Embryonic facial prominence (tissue), 1 donor: ENCODE measurements around the gene RNF115.
"Not testable (repeated sequence)": the region's sequence is repeated elsewhere in the genome, so short reads cannot be mapped to it uniquely, and the experiment has no call there.

Experiments used
- DNase-seq: peaks from one replicate; pipeline ENCODE4 v3.0.0-alpha.2; 2016; ENCODE audit errors: extremely low spot score

RNF115 gene

DNA sequence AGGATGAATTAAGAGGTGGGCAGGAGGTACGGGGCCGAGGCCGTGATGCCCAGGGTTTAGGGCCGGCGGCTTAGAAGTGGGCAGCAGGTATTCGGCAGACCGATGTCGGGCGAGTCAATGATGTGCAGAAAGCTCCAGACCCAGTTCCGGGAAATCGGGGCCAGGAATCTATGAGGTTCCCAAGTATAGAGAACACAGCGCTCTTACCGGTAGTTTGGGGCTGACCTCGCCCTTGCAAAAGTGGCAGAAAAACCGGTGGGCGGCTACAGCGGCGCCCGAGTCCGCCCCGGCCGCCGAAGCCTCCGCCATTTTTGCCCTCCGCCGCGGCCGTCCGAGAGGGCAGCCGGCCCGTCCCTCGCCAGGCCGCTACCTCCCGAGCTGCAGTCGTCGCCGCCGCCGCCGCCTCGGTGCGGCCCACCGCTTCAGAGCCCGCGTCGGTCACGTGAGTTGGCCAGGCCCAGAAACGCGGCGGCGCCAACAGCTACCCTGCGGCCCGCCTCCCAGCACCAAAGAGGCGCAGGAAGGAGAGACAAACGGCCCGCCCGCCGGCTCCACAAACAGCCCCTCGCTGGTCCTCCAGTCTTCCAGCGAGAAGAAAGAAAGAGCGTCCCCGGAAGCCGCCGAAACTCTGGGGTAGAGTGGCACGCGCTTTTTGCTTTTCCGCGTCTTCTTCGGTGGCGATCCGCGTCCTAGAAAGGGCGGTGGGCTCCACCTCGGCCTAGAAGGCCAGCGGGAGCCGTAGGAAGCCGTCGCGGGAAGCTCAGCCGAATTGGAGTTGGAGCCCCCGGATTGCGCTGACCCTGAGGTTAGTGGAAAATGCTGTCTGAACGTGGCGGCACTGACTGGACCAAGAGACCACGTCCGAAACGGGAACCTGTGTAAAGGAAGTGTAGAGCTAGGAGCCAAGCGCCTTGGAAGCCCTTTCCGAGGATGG is at the start of gene RNF115, which contains the start of gene POLR3C:
Gene RNF115, minus strand, starts transcription at position 531 of the 934 bp plus-strand sequence. Its CDS starts 222 bp downstream, at position 309.
Gene POLR3C, plus strand, starts transcription at position 636 of the 934 bp plus-strand sequence. CDS start 1,577 bp downstream, outside the sequence.
- peak; percentile 88 for DNase-seq

DNA sequence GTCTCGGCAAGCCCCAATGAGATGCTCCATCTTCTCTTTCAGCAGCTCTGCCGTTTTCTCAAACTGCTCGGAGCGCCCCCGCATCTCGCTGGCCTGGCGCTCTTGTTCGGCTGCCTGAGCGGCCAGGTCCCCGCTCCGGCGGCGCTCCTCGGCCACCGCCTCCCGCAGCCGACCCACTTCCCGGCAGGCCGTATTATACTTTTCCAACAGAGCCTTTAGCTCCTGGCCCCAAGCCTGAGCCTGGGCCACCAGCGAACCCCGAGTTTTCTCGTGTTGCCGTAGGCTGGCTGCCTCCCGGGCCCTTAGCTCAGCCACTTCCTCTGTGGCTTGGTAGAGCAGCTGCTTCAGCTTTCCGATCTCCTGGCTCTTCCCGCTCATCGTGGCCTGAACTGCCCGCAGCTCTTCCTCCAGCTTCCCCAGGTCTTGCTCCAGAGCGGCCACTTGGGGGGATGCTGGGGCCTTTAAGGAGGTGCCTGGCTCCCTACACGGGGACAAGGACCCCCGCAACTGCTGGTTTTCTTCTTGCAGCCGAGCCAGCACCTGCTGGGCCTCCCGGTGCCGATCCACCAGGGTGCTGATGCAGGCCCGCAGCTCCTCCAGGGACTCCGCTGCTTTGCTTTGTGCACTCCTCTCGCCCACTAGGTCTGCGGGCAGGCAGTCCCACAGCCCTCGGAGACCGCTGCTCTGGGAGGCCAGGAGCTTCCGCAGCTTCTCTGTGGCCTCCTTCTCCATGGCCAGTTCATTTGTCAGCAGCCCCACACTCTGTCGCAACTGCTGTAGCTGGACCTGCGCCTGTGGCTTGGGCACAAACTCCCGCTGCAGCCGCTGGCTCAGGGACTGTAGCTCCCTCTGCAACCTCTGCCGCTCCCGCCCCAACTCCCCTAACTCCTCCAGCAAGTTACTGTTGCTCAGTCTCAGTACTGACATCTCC is 48.4 kb upstream of the RNF115 start:
- DNase-seq: no peak

DNA sequence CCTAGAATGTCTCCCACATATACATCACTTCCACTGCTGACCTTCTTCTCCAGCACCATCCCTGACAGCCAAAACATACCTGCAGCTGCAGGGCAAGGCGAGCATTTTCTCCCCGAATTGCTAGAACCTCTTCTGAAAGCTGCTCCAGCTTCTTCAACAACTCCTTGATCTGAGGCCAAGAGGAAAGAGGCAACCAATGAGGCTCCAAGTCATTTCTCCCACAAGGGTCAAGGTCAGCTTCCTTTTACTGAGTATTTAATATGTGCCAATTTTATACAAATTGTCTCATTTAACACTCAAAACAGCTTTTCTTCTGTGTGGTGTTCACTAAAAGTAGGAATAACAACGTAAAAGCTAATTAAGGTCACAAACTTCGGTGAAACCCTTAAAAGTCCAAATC is 44.3 kb upstream of the RNF115 start:
- DNase-seq: no peak

GRCh38 chr1:145863282-145864018 is 39.6 kb upstream of the RNF115 start:
- no peak for DNase-seq

GRCh38 chr1:145859491-145860023 is 35.7 kb upstream of the RNF115 start:
- DNase-seq: peak; percentile 84

DNA sequence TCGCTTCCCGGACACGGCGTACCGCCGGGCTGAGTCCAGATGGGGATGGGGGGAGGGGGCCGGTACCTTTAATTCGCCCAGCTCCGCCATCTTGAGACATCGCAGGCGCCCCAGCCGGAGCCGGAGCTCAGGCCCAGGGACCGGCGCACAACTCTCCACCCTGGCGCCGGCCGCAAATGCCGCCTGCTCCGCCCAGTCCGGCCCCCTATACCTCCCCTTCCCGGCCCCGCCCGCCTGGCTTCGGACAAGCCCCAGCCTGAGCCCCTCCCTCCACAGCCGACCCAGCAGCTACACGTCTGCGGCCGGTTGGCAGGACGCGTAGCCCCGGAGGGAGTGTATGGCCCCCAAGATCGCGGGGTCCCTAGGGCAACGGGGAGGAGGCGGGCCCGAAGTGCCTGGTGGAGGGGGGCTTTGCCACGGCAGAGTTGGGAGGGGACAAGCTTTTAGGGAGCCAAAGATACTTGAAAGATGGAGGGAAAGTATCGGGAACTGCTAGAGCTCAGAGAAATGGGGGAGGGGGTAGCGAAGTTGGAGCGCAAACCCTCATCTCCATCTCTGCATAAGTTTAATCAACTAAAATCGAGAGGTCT is 35.1 kb upstream of the RNF115 start, which contains the start of gene PIAS3:
Gene PIAS3, minus strand, starts transcription at position 181 of the 590 bp plus-strand sequence. Its CDS starts 91 bp downstream, at position 90.
- DNase-seq: peak; percentile 87

DNA sequence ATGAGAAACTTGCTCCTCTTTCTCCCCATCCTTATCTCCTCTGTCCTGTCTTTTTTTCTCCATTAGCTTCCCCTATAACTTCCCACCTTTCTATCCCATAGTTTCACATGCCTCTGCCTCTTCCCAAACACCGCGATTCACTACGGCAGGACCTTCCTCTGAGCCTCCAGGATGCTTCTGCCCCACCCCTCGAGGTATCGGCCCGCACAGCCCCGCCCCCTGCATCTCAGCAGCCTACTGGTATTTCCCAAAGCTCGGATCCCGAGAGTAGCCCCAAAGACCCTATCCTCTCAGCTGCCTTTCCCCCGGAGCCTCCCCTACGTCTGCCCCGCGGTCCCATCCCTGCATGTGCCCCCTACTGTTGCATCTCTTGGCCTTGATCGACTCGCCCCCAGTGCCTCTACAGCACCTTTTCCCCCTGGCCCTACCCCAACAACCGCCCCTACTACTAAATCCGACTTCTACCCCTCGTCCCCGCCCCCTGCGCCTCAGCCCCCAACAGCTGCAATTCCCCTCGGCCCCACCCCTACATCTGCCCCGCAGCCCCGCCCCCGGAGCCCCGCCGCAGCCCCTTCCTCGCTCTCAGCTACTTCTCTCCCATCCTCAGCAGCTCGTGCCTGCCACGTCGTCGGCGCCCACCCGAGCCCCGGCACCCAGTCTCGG is 34.5 kb upstream of the RNF115 start:
- DNase-seq: no peak

DNA sequence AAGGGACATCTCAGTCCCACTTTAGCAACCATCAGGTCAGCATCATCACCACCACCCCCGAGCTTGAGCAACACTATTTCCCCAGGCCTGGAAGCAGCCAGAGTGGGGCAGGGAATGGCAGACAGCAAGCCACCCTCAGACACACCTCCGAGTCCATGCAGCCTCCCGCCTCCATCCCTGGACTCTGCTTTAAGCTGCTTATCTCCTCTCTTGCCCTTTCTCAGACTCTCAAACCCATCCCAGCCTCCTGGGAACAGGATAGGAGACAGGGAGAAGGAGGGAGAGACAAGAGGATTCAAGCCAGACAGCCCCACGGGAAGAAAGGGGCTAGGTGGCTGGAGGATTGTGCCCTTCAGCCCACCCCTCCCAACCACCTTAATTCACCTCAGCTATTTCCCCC is 33.3 kb upstream of the RNF115 start:
- DNase-seq: no peak

DNA sequence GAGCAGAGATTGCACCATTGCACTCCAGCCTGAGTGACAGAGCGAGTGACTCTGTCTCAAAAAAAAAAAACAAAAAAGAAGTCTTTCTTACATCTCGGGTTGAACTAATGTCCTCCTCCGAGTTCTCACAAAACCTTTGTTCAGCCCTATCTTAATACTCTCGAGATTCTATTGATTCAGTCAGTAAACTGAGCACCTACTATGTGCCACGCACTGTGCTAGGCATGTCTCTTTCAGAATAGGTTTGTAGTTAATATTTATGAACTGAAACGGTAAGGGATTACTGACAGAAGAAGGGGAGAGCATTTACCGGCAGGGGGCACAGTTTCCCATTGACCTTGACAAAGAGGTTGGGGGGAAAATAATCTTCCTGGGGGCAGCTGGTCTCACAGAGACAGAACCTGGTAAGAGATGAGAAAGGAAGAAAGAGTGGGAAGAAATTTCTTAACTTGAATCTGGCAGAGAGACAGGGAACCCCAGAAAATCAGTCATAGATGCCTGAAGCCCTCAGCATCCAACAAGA is 31.6 kb upstream of the RNF115 start:
- DNase-seq: no peak

GRCh38 chr1:145849356-145850160 is 25.7 kb upstream of the RNF115 start:
- DNase-seq: no peak

- no peak for DNase-seq
These were observed 23.9 kb upstream of the RNF115 start for GRCh38 chr1:145847827-145848226.

DNA sequence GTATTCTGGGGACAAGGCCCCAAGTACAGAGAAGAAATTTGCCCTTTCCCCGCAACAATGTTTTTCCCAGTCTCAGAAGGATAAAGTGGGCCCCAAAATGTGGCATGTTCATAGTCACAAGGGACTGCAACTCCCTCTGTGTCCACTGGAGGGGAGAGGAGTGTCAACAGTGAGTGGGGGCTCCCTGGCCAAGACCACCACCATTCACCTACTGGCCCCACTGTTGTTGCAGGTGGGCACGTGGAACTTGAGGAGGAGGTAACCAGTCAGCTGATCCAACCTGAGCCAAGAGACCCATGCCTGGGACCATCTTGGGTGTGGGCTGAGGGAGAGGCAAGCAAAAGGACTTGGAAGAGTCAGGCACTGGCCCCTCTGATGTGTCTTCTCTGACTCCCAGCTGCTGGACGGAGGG is 22.3 kb upstream of the RNF115 start:
- DNase-seq: no peak

GRCh38 chr1:145845514-145846161 is 21.7 kb upstream of the RNF115 start, which contains the start of gene NUDT17:
TSS of gene NUDT17 (plus strand) at chr1:145845630. CDS start at chr1:145845641, 11 bp downstream.
- peak; percentile 38 for DNase-seq

GRCh38 chr1:145845144-145845513 is 21.2 kb upstream of the RNF115 start:
- DNase-seq: no peak

GRCh38 chr1:145843031-145843430 is 19.1 kb upstream of the RNF115 start:
- DNase-seq: no peak

DNA sequence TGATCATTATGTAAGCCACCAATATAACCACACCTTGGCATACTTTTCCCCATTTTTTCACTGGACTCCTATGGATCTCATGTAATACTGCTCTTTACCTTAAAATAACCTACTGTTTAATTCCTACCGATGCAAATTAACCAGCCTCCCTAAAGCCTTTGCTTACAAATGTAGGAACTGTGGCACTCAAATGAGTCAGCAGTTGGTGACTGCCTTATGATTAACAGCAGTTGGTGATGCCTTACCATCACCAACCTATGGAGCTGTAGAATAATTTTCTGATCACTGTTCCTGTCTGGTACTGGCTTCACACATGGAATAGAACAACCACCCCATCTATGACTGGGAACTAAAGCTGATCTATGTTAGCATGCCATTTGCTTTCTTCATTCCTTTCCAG is 13.8 kb upstream of the RNF115 start:
- DNase-seq: no peak

DNA sequence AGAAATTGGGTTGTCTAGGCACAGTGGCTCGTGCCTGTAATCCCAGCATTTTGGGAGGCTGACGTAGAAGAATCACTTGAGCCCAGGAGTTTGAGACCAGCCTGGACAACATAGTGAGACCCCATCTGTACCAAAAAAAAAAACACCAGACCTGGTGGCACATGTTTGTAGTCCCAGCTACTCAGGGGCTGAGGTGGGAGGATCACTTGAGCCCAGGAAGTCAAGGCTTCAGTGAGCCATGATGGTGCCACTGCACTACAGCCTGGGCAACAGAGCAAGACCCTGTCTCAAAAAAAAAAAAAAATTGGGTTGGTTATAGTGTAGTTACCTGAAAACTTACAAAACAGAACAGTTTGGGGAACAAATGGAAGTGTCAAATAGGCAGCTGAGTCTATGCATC is 6.9 kb upstream of the RNF115 start:
- not testable (repeated sequence) for DNase-seq

GRCh38 chr1:145828367-145829026 is 4.6 kb upstream of the RNF115 start:
- DNase-seq: no peak
